Endothelial cell of umbilical vein (primary cell): ENCODE results near the gene COL4A1. TPM values are rescaled to one million over a fixed set of nuclear protein-coding genes. Genes with fewer than 3 reads are reported as not detected.

Source experiments
- BruUV-seq: library from RNA; stranded (reverse); fragments of 400-500 nt; replicated peaks from 2 replicates; lab custom pipeline; 2021; lab: Mats Ljungman, UMichigan
- CTCF ChIA-PET: fragments of 300-600, 350-600 bp; sonication (Branson Sonifier 250); formaldehyde crosslinking; loops from one replicate; lab custom pipeline; 2021; ENCODE audit warnings: antibody characterized with exemption, inconsistent platforms; lab: Charles Lee
- POLR2A ChIA-PET: fragments of 300-600, 350-600 bp; sonication (Branson Sonifier 250); formaldehyde crosslinking; loops from one replicate; lab custom pipeline; 2021; ENCODE audit warnings: antibody characterized with exemption, inconsistent platforms; lab: Charles Lee
- DNase-seq: peaks from one replicate; pipeline ENCODE4 v3.0.0-alpha.2; 2011; ENCODE audit warnings: low read depth, low spot score
- FAIRE-seq: peaks from 2 replicates; lab custom pipeline; 2011; peaks lifted over from hg19 to GRCh38; lab: Jason Lieb, UNC
- H2AFZ ChIP-seq: 2 replicates; pipeline ENCODE4 v1.6.0; 2012; ENCODE audit warnings: low read depth, low read length, control low read depth, inconsistent platforms
- H3K27ac ChIP-seq: 2 replicates; pipeline ENCODE4 v1.5.1; 2011; ENCODE audit warnings: low read depth, mild to moderate bottlenecking, control low read depth, low read length, moderate library complexity; ENCODE audit not compliant: insufficient read depth
- H3K27me3 ChIP-seq, 2 experiments: 2 replicates each; pipeline versions ENCODE4 v1.6.0 to v1.6.1; 2011; ENCODE audit warnings: low read length in 2 of 2, mixed read lengths in 1 of 2; ENCODE audit not compliant: control insufficient read depth in 2 of 2, insufficient read depth in 2 of 2
- H3K36me3 ChIP-seq, 2 experiments: 2 replicates in 1 of 2; 3 replicates in 1 of 2; pipeline ENCODE4 v1.5.1; 2011; ENCODE audit warnings: low read length in 2 of 2, mild to moderate bottlenecking in 1 of 2, moderate library complexity in 1 of 2; ENCODE audit not compliant: control insufficient read depth in 2 of 2, insufficient read depth in 2 of 2; ENCODE audit errors: extremely low read depth in 1 of 2
- H3K4me1 ChIP-seq: 3 replicates; pipeline ENCODE4 v1.5.1; 2011; ENCODE audit warnings: mild to moderate bottlenecking, low read length; ENCODE audit not compliant: control insufficient read depth, insufficient read depth; ENCODE audit errors: extremely low read depth
- H3K4me2 ChIP-seq: 2 replicates; pipeline ENCODE4 v1.6.1; 2011; ENCODE audit warnings: low read length, control low read depth, mixed read lengths; ENCODE audit not compliant: insufficient read depth
- H3K4me3 ChIP-seq, 3 experiments: fragments of 200-600 bp in 1 of 3; sonication (generic), shearing (Covaris generic) in 1 of 3; replicated peaks in 1 of 3; 2 replicates each; pipeline ENCODE4 v1.5.1; 2011 to 2016; ENCODE audit warnings: control low read depth in 3 of 3, low read length in 3 of 3, mild to moderate bottlenecking in 2 of 3, inconsistent platforms in 1 of 3, low read depth in 1 of 3, moderate library complexity in 1 of 3; ENCODE audit not compliant: insufficient read depth in 1 of 3
- H3K79me2 ChIP-seq: 2 replicates; pipeline ENCODE4 v1.6.0; 2012; ENCODE audit warnings: low read length, inconsistent platforms; ENCODE audit not compliant: control insufficient read depth, insufficient read depth
- H3K9ac ChIP-seq: replicated peaks from 2 replicates; pipeline ENCODE3; 2011; ENCODE audit warnings: low read length, control low read depth; ENCODE audit not compliant: insufficient read depth; ENCODE audit errors: extremely low read depth
- H3K9me1 ChIP-seq: replicated peaks from 3 replicates; pipeline ENCODE4 v1.6.0; 2011; ENCODE audit warnings: mild to moderate bottlenecking, low read length; ENCODE audit not compliant: control insufficient read depth, insufficient read depth; ENCODE audit errors: extremely low read depth
- H3K9me3 ChIP-seq: replicated peaks from 2 replicates; pipeline ENCODE4 v1.5.1; 2012; ENCODE audit warnings: low read length, inconsistent platforms; ENCODE audit not compliant: control insufficient read depth, insufficient read depth
- H4K20me1 ChIP-seq: replicated peaks from 2 replicates; pipeline ENCODE3; 2011; ENCODE audit warnings: mild to moderate bottlenecking, low read length; ENCODE audit not compliant: control insufficient read depth, insufficient read depth; ENCODE audit errors: extremely low read depth
- CTCF ChIP-seq, 2 donors: IDR thresholded peaks; 1 replicate in 1 of 2; 2 replicates in 1 of 2; pipeline ENCODE4 v1.5.1; 2011; ENCODE audit warnings: low read length in 2 of 2, mild to moderate bottlenecking in 2 of 2, moderate library complexity in 2 of 2, control low read depth in 1 of 2, inconsistent platforms in 1 of 2, low read depth in 1 of 2; ENCODE audit not compliant: insufficient read depth in 1 of 2; ENCODE audit errors: extremely low read depth in 1 of 2
- EZH2 ChIP-seq: IDR thresholded peaks from 2 replicates; pipeline ENCODE4 v1.6.1; 2012; ENCODE audit warnings: borderline replicate concordance, low read depth, mild to moderate bottlenecking, moderate library complexity, low read length, inconsistent platforms; ENCODE audit not compliant: severe bottlenecking
- FOS ChIP-seq: IDR thresholded peaks from 2 replicates; pipeline ENCODE4 v1.6.1; 2011; ENCODE audit warnings: mild to moderate bottlenecking, low read length, moderate library complexity, borderline replicate concordance; ENCODE audit not compliant: insufficient read depth
- GATA2 ChIP-seq: IDR thresholded peaks from 2 replicates; pipeline ENCODE4 v1.7.0; 2011; ENCODE audit warnings: low read depth, mild to moderate bottlenecking, moderate library complexity, mixed read lengths, low read length; ENCODE audit not compliant: insufficient read length, insufficient read depth
- JUN ChIP-seq: IDR thresholded peaks from 2 replicates; pipeline ENCODE4 v1.6.1; 2011; ENCODE audit warnings: borderline replicate concordance, low read depth; ENCODE audit not compliant: insufficient read length, insufficient read depth
- MYC ChIP-seq: IDR thresholded peaks from one replicate; pipeline ENCODE4 v1.6.1; 2011; ENCODE audit warnings: mild to moderate bottlenecking, low read depth, low read length
- POLR2A ChIP-seq: IDR thresholded peaks from 2 replicates; pipeline ENCODE4 v1.6.1; 2012; ENCODE audit warnings: low read depth, mild to moderate bottlenecking, control low read depth, low read length
- POLR2AphosphoS5 ChIP-seq: IDR thresholded peaks from 2 replicates; pipeline ENCODE4 v1.6.1; 2012; ENCODE audit warnings: low read depth, mild to moderate bottlenecking, control low read depth, low read length, moderate library complexity; ENCODE audit not compliant: insufficient read depth
- dilution Hi-C: fragments of 300-500 bp; cut with MboI; formaldehyde crosslinking; loops from one replicate; pipeline ENCODE4 v1.15.0; 2019; ENCODE audit warnings: low sequenced_read_pairs; ENCODE audit not compliant: extremely low pct_ligation_motif_present
- intact Hi-C: fragments of 100-400 bp; cut with micrococcal nuclease; formaldehyde crosslinking; loops from one replicate; pipeline ENCODE4 v1.10.0; 2022
- polyA plus RNA-seq, 4 experiments: library from polyadenylated mRNA; depleted of rRNA in 3 of 4; stranded (reverse) in 3 of 4; unstranded in 1 of 4; fragments of >200 nt; gene quantifications; 2 replicates each; pipeline versions ENCODE4 v1.2.1 to v1.2.3, GENCODE V29; 2011 to 2012; ENCODE audit warnings: missing spikeins in 1 of 4
- total RNA-seq: library from RNA; stranded (reverse); gene quantifications from 2 replicates; pipeline ENCODE4 v1.2.3, GENCODE V29; 2021
- TF ChIP-seq, protein P1 (sequence below): IDR thresholded peaks from 2 replicates; pipeline ENCODE4 v1.6.1; 2011; ENCODE audit not compliant: insufficient read depth, insufficient read length

Gene COL4A1
- total and polyA plus RNA-seq, 2 donors (not counting 3 experiments of a cell fraction or from before 2014, with no cell fraction given), result 384 to 1,119 TPM

- no TSS peak for BruUV-seq
- peaks cover 50% of the 10 kb centered on the region for H3K4me1 ChIP-seq
Measured at GRCh38 chr13:110127986-110128511, 178.9 kb downstream of the COL4A1 start.

More at GRCh38 chr13:110127986-110128511, 178.9 kb downstream of the COL4A1 start:
- TF ChIP-seq POLR2AphosphoS5, result no peak
- TF ChIP-seq FOS, result no peak
- no peak for TF ChIP-seq MYC
- TF ChIP-seq CTCF (IDR thresholded peaks at IDR 0.05; ENCODE audit: extremely low read depth in 1 of 2, insufficient read depth in 1 of 2, low read depth in 1 of 2, low read length in 2 of 2), result no peak
- TF ChIP-seq, protein P1, sequence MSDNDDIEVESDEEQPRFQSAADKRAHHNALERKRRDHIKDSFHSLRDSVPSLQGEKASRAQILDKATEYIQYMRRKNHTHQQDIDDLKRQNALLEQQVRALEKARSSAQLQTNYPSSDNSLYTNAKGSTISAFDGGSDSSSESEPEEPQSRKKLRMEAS, result no peak
- no peak for TF ChIP-seq GATA2
- TF ChIP-seq JUN, result no peak
- TF ChIP-seq POLR2A, result no peak
- TF ChIP-seq EZH2, result no peak
- no peaks in the 10 kb centered on the region for H3K27me3 ChIP-seq
- ChIA-PET CTCF (interaction anchor here (0.9 to 1.6 kb wide), 3 partner anchors 9 to 120 kb away, joined by 3 to 8 read pairs (median 4); no protein-coding TSS in a partner anchor), POLR2A (no interaction called here)
- peak overlapping the region; percentile 19 for H3K4me2 ChIP-seq
- H3K27ac ChIP-seq, result peak overlapping the region; percentile 92
- no peak overlapping the region for H3K9ac ChIP-seq
- intact Hi-C loops, result loop anchor here (2.0 to 5.0 kb wide), 5 partner anchors 781 to 1211 kb away; partner anchors contain the start of gene ANKRD10
- dilution Hi-C loops, result no loop called here
- H3K9me1 ChIP-seq, result no peaks in the 10 kb centered on the region
- no peaks in the 10 kb centered on the region for H3K79me2 ChIP-seq
- peak; percentile 62 for FAIRE-seq
- no peaks in the 10 kb centered on the region for H3K9me3 ChIP-seq
- no peaks in the 10 kb centered on the region for H3K36me3 ChIP-seq
- H3K4me3 ChIP-seq, result no peak overlapping the region
- no peaks in the 10 kb centered on the region for H4K20me1 ChIP-seq
- peak overlapping the region; percentile 10 for H2AFZ ChIP-seq
- DNase-seq, result no peak
